ENCODE results near the gene BNIP5. TPM values are rescaled to one million over a fixed set of nuclear protein-coding genes. Genes with fewer than 3 reads are reported as not detected.

BNIP5 gene
- total and polyA plus RNA-seq, 2 of the 13 experiments (the other 11 are each of a cell fraction or from before 2014, with no cell fraction given): not detected

- TF ChIP-seq, protein P1, sequence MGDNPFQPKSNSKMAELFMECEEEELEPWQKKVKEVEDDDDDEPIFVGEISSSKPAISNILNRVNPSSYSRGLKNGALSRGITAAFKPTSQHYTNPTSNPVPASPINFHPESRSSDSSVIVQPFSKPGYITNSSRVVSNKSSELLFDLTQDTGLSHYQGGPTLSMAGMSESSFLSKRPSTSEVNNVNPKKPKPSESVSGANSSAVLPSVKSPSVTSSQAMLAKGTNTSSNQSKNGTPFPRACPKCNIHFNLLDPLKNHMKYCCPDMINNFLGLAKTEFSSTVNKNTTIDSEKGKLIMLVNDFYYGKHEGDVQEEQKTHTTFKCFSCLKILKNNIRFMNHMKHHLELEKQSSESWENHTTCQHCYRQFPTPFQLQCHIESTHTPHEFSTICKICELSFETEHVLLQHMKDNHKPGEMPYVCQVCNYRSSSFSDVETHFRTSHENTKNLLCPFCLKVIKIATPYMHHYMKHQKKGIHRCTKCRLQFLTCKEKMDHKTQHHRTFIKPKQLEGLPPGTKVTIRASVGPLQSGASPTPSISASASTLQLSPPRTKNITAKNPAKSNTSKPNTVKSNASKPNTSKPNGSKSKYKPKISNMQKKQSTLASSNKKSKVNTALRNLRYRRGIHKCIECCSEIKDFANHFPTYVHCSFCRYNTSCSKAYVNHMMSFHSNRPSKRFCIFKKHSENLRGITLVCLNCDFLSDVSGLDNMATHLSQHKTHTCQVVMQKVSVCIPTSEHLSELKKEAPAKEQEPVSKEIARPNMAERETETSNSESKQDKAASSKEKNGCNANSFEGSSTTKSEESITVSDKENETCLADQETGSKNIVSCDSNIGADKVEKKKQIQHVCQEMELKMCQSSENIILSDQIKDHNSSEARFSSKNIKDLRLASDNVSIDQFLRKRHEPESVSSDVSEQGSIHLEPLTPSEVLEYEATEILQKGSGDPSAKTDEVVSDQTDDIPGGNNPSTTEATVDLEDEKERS (CRISPR knock-in tag; IDR thresholded peaks at IDR 0.05): no peak
- TF ChIP-seq, protein P2, sequence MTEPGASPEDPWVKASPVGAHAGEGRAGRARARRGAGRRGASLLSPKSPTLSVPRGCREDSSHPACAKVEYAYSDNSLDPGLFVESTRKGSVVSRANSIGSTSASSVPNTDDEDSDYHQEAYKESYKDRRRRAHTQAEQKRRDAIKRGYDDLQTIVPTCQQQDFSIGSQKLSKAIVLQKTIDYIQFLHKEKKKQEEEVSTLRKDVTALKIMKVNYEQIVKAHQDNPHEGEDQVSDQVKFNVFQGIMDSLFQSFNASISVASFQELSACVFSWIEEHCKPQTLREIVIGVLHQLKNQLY (CRISPR knock-in tag; IDR thresholded peaks at IDR 0.05): no peak
- TF ChIP-seq ZNF253 (CRISPR knock-in tag; IDR thresholded peaks at IDR 0.05; ENCODE audit: borderline replicate concordance) (no peak), MXD3 (CRISPR knock-in tag; IDR thresholded peaks at IDR 0.05) (no peak), ZNF34 (CRISPR knock-in tag; IDR thresholded peaks at IDR 0.05; ENCODE audit: borderline replicate concordance) (0 out of 2 replicates have a peak, but pooled peaks have one; percentile 40), HNRNPL (IDR thresholded peaks at IDR 0.05; ENCODE audit: low read depth, low read length) (no peak), ZNF709 (CRISPR knock-in tag; IDR thresholded peaks at IDR 0.05) (peak; percentile 65; the same call in 1 of the 2 replicates), MYPOP (CRISPR knock-in tag; IDR thresholded peaks at IDR 0.05) (peak; percentile 79; the same call in 1 of the 2 replicates), RFXANK (CRISPR knock-in tag; IDR thresholded peaks at IDR 0.05) (no peak), NR2F6 (IDR thresholded peaks at IDR 0.05) (no peak), NR2F6 (CRISPR knock-in tag; IDR thresholded peaks at IDR 0.05) (no peak; the same call in 1 of the 2 replicates), ZSCAN9 (CRISPR knock-in tag; IDR thresholded peaks at IDR 0.05; ENCODE audit: borderline replicate concordance) (peak; percentile 15; the same call in 1 of the 2 replicates), MIER3 (CRISPR knock-in tag; IDR thresholded peaks at IDR 0.05; ENCODE audit: borderline replicate concordance) (no peak), ZNF839 (CRISPR knock-in tag; IDR thresholded peaks at IDR 0.05; ENCODE audit: borderline replicate concordance) (no peak), ELF3 (CRISPR knock-in tag; IDR thresholded peaks at IDR 0.05) (no peak), ZNF761 (CRISPR knock-in tag; conservative IDR thresholded peaks at IDR 0.05) (0 out of 2 replicates have a peak, but pooled peaks have one; percentile 57), CHD4 (IDR thresholded peaks at IDR 0.05; ENCODE audit: borderline replicate concordance, low read length) (no peak), MLLT10 (CRISPR knock-in tag; IDR thresholded peaks at IDR 0.05) (no peak), EHMT2 (IDR thresholded peaks at IDR 0.05; ENCODE audit: borderline replicate concordance, low read depth, low read length) (peak; percentile 14; the same call in 1 of the 2 replicates), ZNF24 (IDR thresholded peaks at IDR 0.05) (no peak), CBX5 (CRISPR knock-in tag; IDR thresholded peaks at IDR 0.05; ENCODE audit: borderline replicate concordance) (peak; percentile 36; the same call in 1 of the 2 replicates), KDM6A (CRISPR knock-in tag; IDR thresholded peaks at IDR 0.05; ENCODE audit: low read depth) (no peak), MTF1 (CRISPR knock-in tag; IDR thresholded peaks at IDR 0.05) (no peak)
- TF ChIP-seq, protein P3, sequence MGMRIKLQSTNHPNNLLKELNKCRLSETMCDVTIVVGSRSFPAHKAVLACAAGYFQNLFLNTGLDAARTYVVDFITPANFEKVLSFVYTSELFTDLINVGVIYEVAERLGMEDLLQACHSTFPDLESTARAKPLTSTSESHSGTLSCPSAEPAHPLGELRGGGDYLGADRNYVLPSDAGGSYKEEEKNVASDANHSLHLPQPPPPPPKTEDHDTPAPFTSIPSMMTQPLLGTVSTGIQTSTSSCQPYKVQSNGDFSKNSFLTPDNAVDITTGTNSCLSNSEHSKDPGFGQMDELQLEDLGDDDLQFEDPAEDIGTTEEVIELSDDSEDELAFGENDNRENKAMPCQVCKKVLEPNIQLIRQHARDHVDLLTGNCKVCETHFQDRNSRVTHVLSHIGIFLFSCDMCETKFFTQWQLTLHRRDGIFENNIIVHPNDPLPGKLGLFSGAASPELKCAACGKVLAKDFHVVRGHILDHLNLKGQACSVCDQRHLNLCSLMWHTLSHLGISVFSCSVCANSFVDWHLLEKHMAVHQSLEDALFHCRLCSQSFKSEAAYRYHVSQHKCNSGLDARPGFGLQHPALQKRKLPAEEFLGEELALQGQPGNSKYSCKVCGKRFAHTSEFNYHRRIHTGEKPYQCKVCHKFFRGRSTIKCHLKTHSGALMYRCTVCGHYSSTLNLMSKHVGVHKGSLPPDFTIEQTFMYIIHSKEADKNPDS (CRISPR knock-in tag; IDR thresholded peaks at IDR 0.05): no peak
These were observed 4.1 kb upstream of the BNIP5 start (continued) for GRCh38 chr6:36340618-36341454.

Measured in HepG2 (cell line).